HG02798 (cell line): ENCODE data around the gene GRN.
A peak's percentile ranks its signal among the peaks of the same experiment; 100 is the strongest.
"Not testable (repeated sequence)": the region's sequence is repeated elsewhere in the genome, so short reads cannot be mapped to it uniquely, and the experiment has no call there.

Experiments
- ATAC-seq: cut with Tn5 transposase; IDR thresholded peaks from one replicate; pipeline ENCODE4 v1.9.1; 2021; ENCODE audit warnings: mild to moderate bottlenecking; ENCODE audit not compliant: unreplicated experiment, poor library complexity

GRN gene

GRCh38 chr17:44321246-44322120 is 23.6 kb upstream of the GRN start:
- ATAC-seq: no peak

- ATAC-seq: no peak
Measured at GRCh38 chr17:44322236-44322895, 22.7 kb upstream of the GRN start.

- no peak for ATAC-seq
Measured at GRCh38 chr17:44323359-44324091, 21.6 kb upstream of the GRN start.

GRCh38 chr17:44324092-44324570 is 21.0 kb upstream of the GRN start:
- ATAC-seq: no peak

GRCh38 chr17:44324571-44325275 is 20.4 kb upstream of the GRN start, which contains the start of gene SLC25A39:
Gene SLC25A39, minus strand, starts transcription at chr17:44324823. Its CDS starts 1,261 bp downstream, at chr17:44323562.
- ATAC-seq: peak; percentile 82

- peak; percentile 59 for ATAC-seq
Measured at GRCh38 chr17:44326861-44327444, 18.1 kb upstream of the GRN start.

- no peak for ATAC-seq
Measured at GRCh38 chr17:44327715-44328449, 17.2 kb upstream of the GRN start.

GRCh38 chr17:44329516-44329915 is 15.6 kb upstream of the GRN start:
- not testable (repeated sequence) for ATAC-seq

- ATAC-seq: not testable (repeated sequence)
Measured at GRCh38 chr17:44330263-44330662, 14.8 kb upstream of the GRN start.

- no peak for ATAC-seq
Measured at GRCh38 chr17:44331249-44331760, 13.8 kb upstream of the GRN start.

- no peak for ATAC-seq
Measured at GRCh38 chr17:44333371-44333770, 11.7 kb upstream of the GRN start.

GRCh38 chr17:44334315-44334714 is 10.8 kb upstream of the GRN start:
- no peak for ATAC-seq

GRCh38 chr17:44334727-44335126 is 10.4 kb upstream of the GRN start:
- ATAC-seq: no peak

GRCh38 chr17:44335564-44335963 is 9.5 kb upstream of the GRN start:
- ATAC-seq: no peak

GRCh38 chr17:44335968-44336367 is 9.1 kb upstream of the GRN start:
- no peak for ATAC-seq

GRCh38 chr17:44338702-44339101 is 6.4 kb upstream of the GRN start:
- ATAC-seq: no peak

- not testable (repeated sequence) for ATAC-seq
Measured at GRCh38 chr17:44340553-44340952, 4.5 kb upstream of the GRN start.

- no peak for ATAC-seq
Measured at GRCh38 chr17:44343510-44344209, 1.4 kb upstream of the GRN start.
